GM13977 (cell line): ENCODE results near the gene MAP3K2.

Experiments used
- DNase-seq: peaks from one replicate; pipeline ENCODE4 v3.0.0; 2012; ENCODE audit warnings: low spot score
- CTCF ChIP-seq: IDR thresholded peaks from 2 replicates; pipeline ENCODE4 v1.5.1; 2012; ENCODE audit warnings: mild to moderate bottlenecking, control low read depth; ENCODE audit not compliant: insufficient read depth; ENCODE audit errors: extremely low read depth, missing control alignments
- in situ Hi-C: fragments of 300-500 bp; cut with MboI; formaldehyde crosslinking; loops from one replicate; pipeline ENCODE4 v1.12.0; 2022; ENCODE audit warnings: low sequenced_read_pairs, low pct_unique_long_range_greater_than_20kb, mixed read lengths, inconsistent platforms; ENCODE audit not compliant: unreplicated experiment

The MAP3K2 gene

GRCh38 chr2:127302168-127302567 lies 85.6 kb downstream of the MAP3K2 start:
- no peak for TF ChIP-seq CTCF
- in situ Hi-C loops, result no loop called here
- no peak for DNase-seq

- DNase-seq, result peak; percentile 96
- no peak for TF ChIP-seq CTCF
- in situ Hi-C loops, result no loop called here
Measured at GRCh38 chr2:127293748-127294562, 93.8 kb downstream of the MAP3K2 start, which contains the start of gene ERCC3. Gene ERCC3, minus strand, starts transcription at chr2:127294144. Its CDS starts 63 bp downstream, at chr2:127294081.

- TF ChIP-seq CTCF, result no peak
- DNase-seq, result no peak
- in situ Hi-C loops, result no loop called here
Measured at GRCh38 chr2:127293386-127293747, 94.4 kb downstream of the MAP3K2 start.

- no peak for TF ChIP-seq CTCF
Measured at GRCh38 chr2:127288274-127288673, 99.5 kb downstream of the MAP3K2 start.

GRCh38 chr2:127283275-127283674 lies 104.5 kb downstream of the MAP3K2 start:
- in situ Hi-C loops, result no loop called here
- no peak for DNase-seq
- no peak for TF ChIP-seq CTCF

More at GRCh38 chr2:127288274-127288673, 99.5 kb downstream of the MAP3K2 start:
- DNase-seq, result no peak
- in situ Hi-C loops, result no loop called here

GRCh38 chr2:127280693-127281092 lies 107.1 kb downstream of the MAP3K2 start:
- in situ Hi-C loops, result no loop called here
- no peak for TF ChIP-seq CTCF
- DNase-seq, result no peak

- no peak for DNase-seq
- TF ChIP-seq CTCF, result no peak
- in situ Hi-C loops, result no loop called here
Measured at GRCh38 chr2:127279781-127280180, 108.0 kb downstream of the MAP3K2 start.
